B cell (primary cell): ENCODE data around the gene SH2D4B. TPM values are rescaled to one million over a fixed set of nuclear protein-coding genes. Genes with fewer than 3 reads are reported as not detected.

Experiments used
- ATAC-seq: fragments of 200-7000 bp; cut with Tn5 transposase; one replicate; pipeline ENCODE4 v1.10.0; 2021; ENCODE audit warnings: low read depth, mild to moderate bottlenecking, moderate number of reproducible peaks, moderate library complexity
- CTCF ChIA-PET: fragments of 350-600 bp; sonication (Branson Sonifier 250); formaldehyde crosslinking; loops from one replicate; lab custom pipeline; 2021; ENCODE audit warnings: antibody characterized with exemption, inconsistent platforms; lab: Charles Lee
- POLR2A ChIA-PET: fragments of 350-600 bp; sonication (Branson Sonifier 250); formaldehyde crosslinking; loops from one replicate; lab custom pipeline; 2021; ENCODE audit warnings: antibody characterized with exemption; lab: Charles Lee
- DNase-seq: peaks from one replicate; pipeline ENCODE4 v3.0.0; 2013
- H2AFZ ChIP-seq: 2 replicates; pipeline ENCODE4 v1.6.1; 2012; ENCODE audit warnings: mild to moderate bottlenecking, low read depth, low read length; ENCODE audit not compliant: insufficient read depth, poor library complexity, severe bottlenecking
- H3K27ac ChIP-seq, 2 donors: 1 replicate in 1 of 2; 2 replicates in 1 of 2; pipeline ENCODE4 v1.5.1; 2012 to 2013; ENCODE audit warnings: low read length in 2 of 2, mild to moderate bottlenecking in 2 of 2, moderate library complexity in 1 of 2
- H3K27me3 ChIP-seq, 4 experiments: fragments of 200-600 bp in 1 of 4; sonication (generic) in 1 of 4; replicated peaks in 1 of 4; 1 replicate in 2 of 4; 2 replicates in 2 of 4; pipeline versions ENCODE4 v1.6.1 to v1.7.0; 2013 to 2016; ENCODE audit warnings: low read length in 3 of 4, mild to moderate bottlenecking in 2 of 4, mixed read lengths in 1 of 4, moderate library complexity in 1 of 4; ENCODE audit not compliant: insufficient read depth in 4 of 4, control insufficient read depth in 3 of 4; ENCODE audit errors: control extremely low read depth in 1 of 4
- H3K36me3 ChIP-seq, 2 experiments: replicated peaks in 1 of 2; 1 replicate in 1 of 2; 2 replicates in 1 of 2; pipeline versions ENCODE4 v1.6.1 to v1.7.1; 2013; ENCODE audit warnings: low read length in 1 of 2; ENCODE audit not compliant: insufficient read depth in 2 of 2, control insufficient read depth in 1 of 2; ENCODE audit errors: control extremely low read depth in 1 of 2, extremely low read depth in 1 of 2
- H3K4me1 ChIP-seq, 2 donors: fragments of 200-600 bp in 1 of 2; sonication (generic) in 1 of 2; 1 replicate in 1 of 2; 2 replicates in 1 of 2; pipeline versions ENCODE4 v1.5.1 to v1.6.1; 2013 to 2017; ENCODE audit warnings: low read length in 2 of 2; ENCODE audit not compliant: control insufficient read depth in 2 of 2, insufficient read depth in 2 of 2
- H3K4me2 ChIP-seq: replicated peaks from 2 replicates; pipeline ENCODE3; 2012; ENCODE audit warnings: mild to moderate bottlenecking, low read depth, low read length; ENCODE audit not compliant: poor library complexity, severe bottlenecking
- H3K4me3 ChIP-seq, 5 experiments: fragments of 200-600 bp in 1 of 5; sonication (generic) in 1 of 5; 1 replicate in 3 of 5; 2 replicates in 2 of 5; pipeline versions ENCODE4 v1.5.1 to v1.7.0; 2011 to 2016; ENCODE audit warnings: low read length in 4 of 5, mild to moderate bottlenecking in 4 of 5, low read depth in 2 of 5, control low read depth in 1 of 5, moderate library complexity in 1 of 5; ENCODE audit not compliant: insufficient read depth in 1 of 5; ENCODE audit errors: control extremely low read depth in 1 of 5, extremely low read depth in 1 of 5
- H3K79me2 ChIP-seq: fragments of 200-600 bp; sonication (generic); one replicate; pipeline ENCODE4 v1.6.0; 2016; ENCODE audit warnings: low read length; ENCODE audit not compliant: control insufficient read depth, insufficient read depth
- H3K9ac ChIP-seq: fragments of 200-600 bp; sonication (generic); 2 replicates; pipeline ENCODE4 v1.6.1; 2017; ENCODE audit warnings: mild to moderate bottlenecking, low read length, moderate library complexity
- H3K9me3 ChIP-seq, 3 donors: one replicate each; pipeline versions ENCODE4 v1.6.1 to v1.7.1; 2013; ENCODE audit warnings: low read length in 2 of 3; ENCODE audit not compliant: control insufficient read depth in 2 of 3, insufficient read depth in 1 of 3; ENCODE audit errors: control extremely low read depth in 1 of 3
- H4K20me1 ChIP-seq: 2 replicates; pipeline ENCODE4 v1.6.0; 2012; ENCODE audit warnings: mild to moderate bottlenecking, low read length; ENCODE audit not compliant: insufficient read depth, control insufficient read depth, poor library complexity, severe bottlenecking
- H3K27ac Mint-ChIP-seq: one replicate; pipeline ENCODE4 v1.8.0; 2021; ENCODE audit warnings: mixed read lengths
- H3K27me3 Mint-ChIP-seq: one replicate; pipeline ENCODE4 v1.8.0; 2021; ENCODE audit warnings: mixed read lengths
- H3K4me1 Mint-ChIP-seq: one replicate; pipeline ENCODE4 v1.8.0; 2021; ENCODE audit warnings: mixed read lengths
- H3K4me3 Mint-ChIP-seq: one replicate; pipeline ENCODE4 v1.8.0; 2021; ENCODE audit warnings: mixed read lengths
- H3K9me3 Mint-ChIP-seq: one replicate; pipeline ENCODE4 v1.8.0; 2022; ENCODE audit warnings: mixed read lengths; ENCODE audit not compliant: insufficient read depth
- EZH2 ChIP-seq: IDR thresholded peaks from 2 replicates; pipeline ENCODE4 v1.6.1; 2012; ENCODE audit warnings: borderline replicate concordance, low read depth, mild to moderate bottlenecking, moderate library complexity, low read length; ENCODE audit not compliant: insufficient read depth, poor library complexity, severe bottlenecking
- WGBS: methylation state at CpG from one replicate; pipeline ENCODE4 v1.1.5; 2013; ENCODE audit warnings: missing lambda C conversion rate; ENCODE audit not compliant: insufficient coverage; 5-methylcytosine and 5-hydroxymethylcytosine counted together
- intact Hi-C: fragments of 100-400 bp; cut with micrococcal nuclease; formaldehyde crosslinking; loops from one replicate; pipeline ENCODE4 v1.10.0; 2022
- polyA plus RNA-seq: library from polyadenylated mRNA; depleted of rRNA; stranded (reverse); fragments of >200 nt; gene quantifications from 2 replicates; pipeline ENCODE4 v1.2.3, GENCODE V29; 2012
- total RNA-seq, 2 donors: library from RNA; stranded (reverse); fragments of 120-200 nt in 1 of 2; gene quantifications; 1 replicate in 1 of 2; 2 replicates in 1 of 2; pipeline versions ENCODE4 v1.2.3 to v1.2.4, GENCODE V29; 2013 to 2022
- TF ChIP-seq, protein P1 (sequence below): fragments of 200-600 bp; IDR thresholded peaks from one replicate; pipeline ENCODE4 v1.8.0; 2022; ENCODE audit warnings: antibody characterized with exemption, mild to moderate bottlenecking

SH2D4B gene
- total and polyA plus RNA-seq, 2 donors (not counting 1 experiment from before 2014, with no cell fraction given): 0.09 to 0.22 TPM

GRCh38 chr10:80655898-80656297 is 118.2 kb downstream of the SH2D4B start:
- POLR2A ChIA-PET: no interaction called here
- DNase-seq (no peak), ATAC-seq (no peak)
- H4K20me1 ChIP-seq: no peaks in the 10 kb centered on the region
- CTCF ChIA-PET: no interaction called here
- H3K27me3 ChIP-seq: peaks cover 0 to 3% (median 0%) of the 10 kb centered on the region in 4 experiments
- 100% methylated on average over 1 of the region's 1 CpG for WGBS
- H3K27ac ChIP-seq: no peak overlapping the region
- peaks cover 0 to 5% of the 10 kb centered on the region in 2 donors for H3K4me1 ChIP-seq
- no peak overlapping the region for H3K4me2 ChIP-seq
- Mint-ChIP-seq H3K9me3 (peaks cover 8% of the 10 kb centered on the region), H3K4me3 (no peak overlapping the region), H3K27ac (no peak overlapping the region), H3K27me3 (peaks cover 11% of the 10 kb centered on the region), H3K4me1 (peaks cover 3% of the 10 kb centered on the region)
- no peaks in the 10 kb centered on the region for H3K79me2 ChIP-seq
- H3K9ac ChIP-seq: no peak overlapping the region
- no peaks in the 10 kb centered on the region for H3K36me3 ChIP-seq
- no peak overlapping the region for H2AFZ ChIP-seq
- intact Hi-C loops: no loop called here
- no peak overlapping the region for H3K4me3 ChIP-seq
- H3K9me3 ChIP-seq: peaks cover 10 to 43% (median 24%) of the 10 kb centered on the region in 3 donors
- TF ChIP-seq, protein P1, sequence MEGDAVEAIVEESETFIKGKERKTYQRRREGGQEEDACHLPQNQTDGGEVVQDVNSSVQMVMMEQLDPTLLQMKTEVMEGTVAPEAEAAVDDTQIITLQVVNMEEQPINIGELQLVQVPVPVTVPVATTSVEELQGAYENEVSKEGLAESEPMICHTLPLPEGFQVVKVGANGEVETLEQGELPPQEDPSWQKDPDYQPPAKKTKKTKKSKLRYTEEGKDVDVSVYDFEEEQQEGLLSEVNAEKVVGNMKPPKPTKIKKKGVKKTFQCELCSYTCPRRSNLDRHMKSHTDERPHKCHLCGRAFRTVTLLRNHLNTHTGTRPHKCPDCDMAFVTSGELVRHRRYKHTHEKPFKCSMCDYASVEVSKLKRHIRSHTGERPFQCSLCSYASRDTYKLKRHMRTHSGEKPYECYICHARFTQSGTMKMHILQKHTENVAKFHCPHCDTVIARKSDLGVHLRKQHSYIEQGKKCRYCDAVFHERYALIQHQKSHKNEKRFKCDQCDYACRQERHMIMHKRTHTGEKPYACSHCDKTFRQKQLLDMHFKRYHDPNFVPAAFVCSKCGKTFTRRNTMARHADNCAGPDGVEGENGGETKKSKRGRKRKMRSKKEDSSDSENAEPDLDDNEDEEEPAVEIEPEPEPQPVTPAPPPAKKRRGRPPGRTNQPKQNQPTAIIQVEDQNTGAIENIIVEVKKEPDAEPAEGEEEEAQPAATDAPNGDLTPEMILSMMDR: no peak
- no peak for TF ChIP-seq EZH2

DNA sequence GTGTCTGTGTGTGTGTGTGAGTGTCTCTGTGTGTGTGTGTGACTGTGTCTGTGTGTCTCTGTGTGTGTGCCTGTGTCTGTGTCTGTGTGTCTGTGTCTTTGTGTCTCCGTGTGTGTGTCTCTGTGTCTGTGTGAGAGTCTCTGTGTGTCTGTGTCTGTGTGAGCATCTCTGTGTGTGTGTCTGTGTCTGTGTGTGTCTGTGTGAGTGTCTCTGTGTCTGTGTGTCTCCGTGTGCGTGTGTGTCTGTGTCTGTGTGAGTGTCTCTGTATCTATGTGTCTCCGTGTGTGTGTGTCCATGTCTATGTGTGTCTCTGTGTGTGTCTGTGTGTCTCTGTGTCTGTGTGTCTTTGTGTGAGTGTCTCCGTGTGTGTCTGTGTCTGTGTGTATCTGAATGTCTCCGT is 120.4 kb downstream of the SH2D4B start:
- H3K9ac ChIP-seq: no peak overlapping the region
- CTCF ChIA-PET: no interaction called here
- no peak for DNase-seq
- H3K27me3 Mint-ChIP-seq: peaks cover 17% of the 10 kb centered on the region
- H3K9me3 Mint-ChIP-seq: peaks cover 8% of the 10 kb centered on the region
- no peak overlapping the region for H3K4me3 Mint-ChIP-seq
- intact Hi-C loops: no loop called here
- no peaks in the 10 kb centered on the region for H4K20me1 ChIP-seq
- H3K4me3 ChIP-seq: no peak overlapping the region
- ATAC-seq: no peak
- H3K27me3 ChIP-seq: peaks cover 0 to 8% (median 6%) of the 10 kb centered on the region in 4 experiments
- no peak overlapping the region for H3K27ac ChIP-seq
- TF ChIP-seq EZH2: no peak
- TF ChIP-seq, protein P1: no peak
- H3K4me1 Mint-ChIP-seq: peaks cover 8% of the 10 kb centered on the region
- H3K79me2 ChIP-seq: no peaks in the 10 kb centered on the region
- H3K27ac Mint-ChIP-seq: no peak overlapping the region
- no peaks in the 10 kb centered on the region for H3K36me3 ChIP-seq
- H3K9me3 ChIP-seq: peaks cover 10 to 43% (median 24%) of the 10 kb centered on the region in 3 donors
- WGBS: 95% methylated on average over 6 of the region's 6 CpGs
- peaks cover 4 to 10% of the 10 kb centered on the region in 2 donors for H3K4me1 ChIP-seq
- H2AFZ ChIP-seq: no peak overlapping the region
- POLR2A ChIA-PET: interaction anchor here (0.6 kb wide), 1 partner anchor 12 kb away, joined by 4 read pairs; no protein-coding TSS in a partner anchor
- H3K4me2 ChIP-seq: no peak overlapping the region
